Measurements from ENCODE around the gene XXYLT1. TPM values are rescaled to one million over a fixed set of nuclear protein-coding genes. Genes with fewer than 3 reads are reported as not detected.

XXYLT1 gene
- total RNA-seq, 4 donors from 2014 or later: 9.6 to 17.7 (median 13.2) TPM

DNA sequence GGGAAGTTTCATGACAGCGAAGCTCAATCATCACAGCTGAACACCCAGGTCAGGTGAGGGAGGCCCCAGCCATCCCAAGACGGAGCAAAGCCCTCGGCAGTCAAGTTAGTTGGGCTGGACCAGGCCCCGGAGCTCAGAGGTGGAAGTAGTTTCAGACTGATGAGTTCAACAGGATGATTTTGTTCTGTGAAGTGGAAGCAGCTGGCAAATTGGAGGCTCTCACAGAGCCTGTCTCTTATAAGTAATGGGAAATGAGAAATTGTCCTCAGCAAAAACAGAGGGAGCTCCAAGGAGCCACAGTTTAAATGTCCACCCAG is 245.1 kb downstream of the XXYLT1 start:
- H3K4me3 ChIP-seq: no peak overlapping the region
- no peaks in the 10 kb centered on the region for H3K36me3 ChIP-seq
- DNase-seq (ENCODE audit: low spot score in 2 of 2): no peak
- no peaks in the 10 kb centered on the region for H3K9me3 ChIP-seq
- no peak overlapping the region for H3K27ac ChIP-seq
- no peaks in the 10 kb centered on the region for H3K27me3 ChIP-seq
- 83 to 88% methylated on average over 4 of the region's 4 CpGs for WGBS, 2 donors
- TF ChIP-seq POLR2A (IDR thresholded peaks at IDR 0.05) (no peak), EP300 (IDR thresholded peaks at IDR 0.05) (no peak)
- TF ChIP-seq, protein P1, sequence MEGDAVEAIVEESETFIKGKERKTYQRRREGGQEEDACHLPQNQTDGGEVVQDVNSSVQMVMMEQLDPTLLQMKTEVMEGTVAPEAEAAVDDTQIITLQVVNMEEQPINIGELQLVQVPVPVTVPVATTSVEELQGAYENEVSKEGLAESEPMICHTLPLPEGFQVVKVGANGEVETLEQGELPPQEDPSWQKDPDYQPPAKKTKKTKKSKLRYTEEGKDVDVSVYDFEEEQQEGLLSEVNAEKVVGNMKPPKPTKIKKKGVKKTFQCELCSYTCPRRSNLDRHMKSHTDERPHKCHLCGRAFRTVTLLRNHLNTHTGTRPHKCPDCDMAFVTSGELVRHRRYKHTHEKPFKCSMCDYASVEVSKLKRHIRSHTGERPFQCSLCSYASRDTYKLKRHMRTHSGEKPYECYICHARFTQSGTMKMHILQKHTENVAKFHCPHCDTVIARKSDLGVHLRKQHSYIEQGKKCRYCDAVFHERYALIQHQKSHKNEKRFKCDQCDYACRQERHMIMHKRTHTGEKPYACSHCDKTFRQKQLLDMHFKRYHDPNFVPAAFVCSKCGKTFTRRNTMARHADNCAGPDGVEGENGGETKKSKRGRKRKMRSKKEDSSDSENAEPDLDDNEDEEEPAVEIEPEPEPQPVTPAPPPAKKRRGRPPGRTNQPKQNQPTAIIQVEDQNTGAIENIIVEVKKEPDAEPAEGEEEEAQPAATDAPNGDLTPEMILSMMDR (IDR thresholded peaks at IDR 0.05): no peak
- no peaks in the 10 kb centered on the region for H3K4me1 ChIP-seq

DNA sequence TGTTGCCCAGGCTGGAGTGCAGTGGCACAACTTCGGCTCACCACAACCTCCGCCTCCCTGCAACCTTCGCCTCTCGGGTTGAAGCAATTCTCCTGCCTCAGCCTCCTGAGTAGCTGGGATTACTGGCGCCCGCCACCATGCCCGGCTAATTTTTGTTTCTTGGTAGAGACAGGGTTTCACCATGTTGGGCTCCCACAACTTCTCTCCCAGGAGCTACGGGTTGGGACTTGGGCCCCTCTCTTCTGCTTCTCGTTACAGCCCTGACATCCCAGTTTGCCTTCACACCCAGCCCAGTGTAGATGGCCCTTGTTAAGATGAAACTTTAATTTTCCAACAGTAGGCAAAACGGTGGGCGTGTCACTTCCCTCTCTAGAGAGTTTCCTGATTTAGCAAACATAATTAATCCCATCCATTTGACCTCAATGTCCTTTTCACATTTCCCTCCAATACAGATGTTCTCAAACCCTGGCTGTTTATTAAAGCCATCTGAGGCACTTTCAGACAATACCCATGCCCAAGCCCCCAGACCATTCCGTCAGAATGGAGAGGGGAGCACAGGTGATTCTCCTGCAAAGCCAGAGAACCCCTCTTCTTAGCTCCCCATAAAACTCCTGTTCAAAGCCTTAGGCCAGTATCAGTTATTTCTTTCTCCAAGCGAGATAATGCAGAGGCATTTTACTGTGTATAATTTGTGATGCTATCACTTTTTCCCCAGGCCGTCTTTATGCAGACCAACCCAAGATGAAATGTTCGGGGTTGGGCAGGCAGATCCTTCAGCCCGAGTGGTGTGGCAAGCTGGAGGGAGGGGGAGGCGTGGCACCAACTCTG is 245.7 kb downstream of the XXYLT1 start:
- no peaks in the 10 kb centered on the region for H3K36me3 ChIP-seq
- no peaks in the 10 kb centered on the region for H3K27me3 ChIP-seq
- H3K9me3 ChIP-seq: peaks cover 0 to 3% (median 0%) of the 10 kb centered on the region in 4 donors
- H3K4me3 ChIP-seq: no peak overlapping the region
- no peak for TF ChIP-seq POLR2A (IDR thresholded peaks at IDR 0.05)
- TF ChIP-seq EP300 (IDR thresholded peaks at IDR 0.05): no peak
- TF ChIP-seq, protein P1 (IDR thresholded peaks at IDR 0.05): no peak
- 79 to 81% methylated on average over 17 of the region's 17 CpGs for WGBS, 2 donors
- no peaks in the 10 kb centered on the region for H3K4me1 ChIP-seq
- DNase-seq (ENCODE audit: low spot score in 2 of 2): no peak
- H3K27ac ChIP-seq: no peak overlapping the region

DNA sequence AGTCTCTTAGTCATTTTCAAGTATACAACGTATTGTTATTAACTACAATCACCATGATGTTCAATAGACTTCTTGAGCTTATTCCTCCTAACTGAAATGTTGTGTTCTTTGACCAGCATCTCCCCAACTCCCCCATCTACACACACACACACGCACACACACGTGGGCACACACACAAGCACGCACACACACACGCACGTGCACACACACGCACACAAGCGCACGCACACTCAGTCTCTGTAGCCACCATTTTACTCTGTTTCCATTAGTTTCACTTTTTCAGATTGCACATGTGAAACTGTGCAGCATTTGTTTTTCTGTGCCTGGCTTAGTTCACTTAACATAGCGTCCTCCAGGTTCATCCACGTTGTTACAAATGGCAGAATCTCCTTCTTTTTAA is 247.0 kb downstream of the XXYLT1 start:
- TF ChIP-seq POLR2A (IDR thresholded peaks at IDR 0.05) (no peak), EP300 (IDR thresholded peaks at IDR 0.05) (no peak)
- TF ChIP-seq, protein P1 (IDR thresholded peaks at IDR 0.05): no peak
- H3K4me1 ChIP-seq: no peaks in the 10 kb centered on the region
- H3K27ac ChIP-seq: no peak overlapping the region
- WGBS, 2 donors: 89 to 95% methylated on average over 11 of the region's 11 CpGs
- H3K4me3 ChIP-seq: no peak overlapping the region
- no peak for DNase-seq (ENCODE audit: low spot score in 2 of 2)
- no peaks in the 10 kb centered on the region for H3K27me3 ChIP-seq
- H3K9me3 ChIP-seq: peaks cover 0 to 5% (median 0%) of the 10 kb centered on the region in 4 donors
- no peaks in the 10 kb centered on the region for H3K36me3 ChIP-seq

DNA sequence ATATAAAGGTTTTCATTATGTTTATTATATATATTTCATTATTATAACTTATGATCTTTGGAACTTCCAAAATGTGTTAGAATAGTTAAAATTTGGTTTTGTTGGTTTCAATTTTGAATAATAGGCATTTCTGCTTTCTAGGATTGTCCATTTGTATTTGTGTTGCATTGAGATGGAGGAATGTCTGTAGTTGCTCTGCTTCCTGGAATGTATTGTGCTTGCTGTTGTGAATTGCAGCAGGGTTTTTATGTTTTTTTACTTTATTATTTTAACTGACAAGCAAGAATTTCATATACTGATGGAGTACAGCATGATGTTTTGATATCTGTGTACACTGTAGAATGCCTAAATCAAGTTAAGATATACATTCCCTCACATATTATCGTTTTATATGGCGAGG is 247.4 kb downstream of the XXYLT1 start:
- no peaks in the 10 kb centered on the region for H3K36me3 ChIP-seq
- TF ChIP-seq EP300 (IDR thresholded peaks at IDR 0.05) (no peak), POLR2A (IDR thresholded peaks at IDR 0.05) (no peak)
- TF ChIP-seq, protein P1 (IDR thresholded peaks at IDR 0.05): no peak
- H3K27me3 ChIP-seq: peaks cover 0 to 2% of the 10 kb centered on the region in 2 donors
- no peak overlapping the region for H3K27ac ChIP-seq
- H3K4me1 ChIP-seq: no peaks in the 10 kb centered on the region
- DNase-seq (ENCODE audit: low spot score in 2 of 2): no peak
- WGBS, 2 donors: 40 to 45% methylated on average over 2 of the region's 2 CpGs
- no peak overlapping the region for H3K4me3 ChIP-seq
- H3K9me3 ChIP-seq: peaks cover 0 to 5% (median 0%) of the 10 kb centered on the region in 4 donors

DNA sequence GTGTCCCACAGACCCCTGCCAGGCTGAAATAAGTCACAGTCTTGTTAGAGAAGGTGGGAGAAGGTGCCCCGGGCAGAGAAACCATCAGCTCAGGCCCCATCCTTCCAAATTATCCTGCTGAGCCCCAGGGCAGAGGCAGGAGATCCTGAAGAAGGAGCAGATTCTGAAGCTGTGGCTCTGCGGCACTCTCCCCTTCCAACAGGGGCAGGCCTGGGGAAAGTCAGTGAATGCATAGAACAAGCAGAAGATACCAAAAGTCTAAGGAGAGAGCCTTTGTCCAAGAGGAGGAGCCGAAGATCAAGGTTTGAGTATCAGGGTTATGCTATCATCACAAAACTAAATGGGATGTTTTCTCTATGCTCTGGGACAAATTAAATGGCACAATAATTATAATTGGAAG is 249.3 kb downstream of the XXYLT1 start:
- H3K9me3 ChIP-seq: peaks cover 0 to 5% (median 0%) of the 10 kb centered on the region in 4 donors
- TF ChIP-seq, protein P1 (IDR thresholded peaks at IDR 0.05): no peak
- TF ChIP-seq EP300 (IDR thresholded peaks at IDR 0.05): no peak
- no peak for TF ChIP-seq POLR2A (IDR thresholded peaks at IDR 0.05)
- H3K36me3 ChIP-seq: no peaks in the 10 kb centered on the region
- 88 to 90% methylated on average over 3 of the region's 3 CpGs for WGBS, 2 donors
- no peak overlapping the region for H3K4me3 ChIP-seq
- no peak for DNase-seq (ENCODE audit: low spot score in 2 of 2)
- peak overlapping the region in 1 of 4 donors; percentile 4 for H3K27ac ChIP-seq
- no peaks in the 10 kb centered on the region for H3K4me1 ChIP-seq
- H3K27me3 ChIP-seq: peaks cover 0 to 9% of the 10 kb centered on the region in 2 donors

Data from tibial nerve (tissue), 4 donors.